Left ventricle myocardium inferior (tissue), 1 donor: ENCODE data around the gene ACVR1. TPM values are rescaled to one million over a fixed set of nuclear protein-coding genes. Genes with fewer than 3 reads are reported as not detected.
"Not testable (repeated sequence)": the region's sequence is repeated elsewhere in the genome, so short reads cannot be mapped to it uniquely, and the experiment has no call there.

Source experiments
- DNase-seq: peaks from one replicate; pipeline ENCODE4 v3.0.0-alpha.2; 2020
- H3K27ac ChIP-seq: fragments of 200-600 bp; replicated peaks from 2 replicates; pipeline ENCODE4 v1.8.0; 2021
- H3K27me3 ChIP-seq: fragments of 200-600 bp; 2 replicates; pipeline ENCODE4 v1.8.0; 2021; ENCODE audit warnings: low read depth
- H3K36me3 ChIP-seq: fragments of 200-600 bp; 2 replicates; pipeline ENCODE4 v1.8.0; 2021
- H3K4me1 ChIP-seq: fragments of 200-600 bp; 2 replicates; pipeline ENCODE4 v1.8.0; 2021
- H3K4me3 ChIP-seq: fragments of 200-600 bp; 2 replicates; pipeline ENCODE4 v1.8.0; 2021; ENCODE audit warnings: mild to moderate bottlenecking, moderate library complexity
- H3K9me3 ChIP-seq: fragments of 200-600 bp; replicated peaks from 2 replicates; pipeline ENCODE4 v1.8.0; 2021
- intact Hi-C: fragments of 100-400 bp; cut with micrococcal nuclease; formaldehyde crosslinking; loops from one replicate; pipeline ENCODE4 v1.11.0; 2022
- total RNA-seq: library from RNA; stranded (reverse); fragmentation: NEBNext Ultra II Directional; extraction: Animal tissue kit (Norgen Biotek cat#: 25700); gene quantifications from one replicate; pipeline ENCODE4 v1.2.1, GENCODE V29; 2021
- TF ChIP-seq, protein P1 (sequence below): fragments of 200-600 bp; IDR thresholded peaks from 2 replicates; pipeline ENCODE4 v1.8.0; 2021; ENCODE audit warnings: antibody characterized with exemption, mild to moderate bottlenecking, borderline replicate concordance
- donor health status: DM: no; HTN: yes; CAD: no; lungs with severe emphysema.

ACVR1 gene
- total RNA-seq, 1 donor from 2014 or later, result 30.6 TPM

DNA sequence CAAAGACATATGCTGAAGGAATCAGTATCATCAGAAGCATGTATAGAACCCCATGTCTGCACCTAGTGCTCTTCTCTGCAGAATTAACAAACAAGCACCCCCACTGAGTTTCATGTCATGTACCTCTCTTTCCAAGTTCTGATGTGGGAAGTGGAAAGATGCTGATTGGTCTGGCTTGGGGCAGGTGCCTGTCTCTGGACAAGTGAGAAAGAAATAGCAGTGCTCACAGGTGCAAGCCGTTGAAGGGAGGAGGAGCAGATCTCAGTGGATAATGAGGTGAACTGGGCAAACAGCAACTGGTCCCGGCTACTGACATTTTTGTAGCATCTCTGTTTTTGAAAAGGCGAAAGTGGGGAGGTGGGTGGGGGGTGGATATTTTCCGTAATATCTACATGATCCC lies 17.5 kb upstream of the ACVR1 start:
- intact Hi-C loops, result no loop called here
- TF ChIP-seq, protein P1, sequence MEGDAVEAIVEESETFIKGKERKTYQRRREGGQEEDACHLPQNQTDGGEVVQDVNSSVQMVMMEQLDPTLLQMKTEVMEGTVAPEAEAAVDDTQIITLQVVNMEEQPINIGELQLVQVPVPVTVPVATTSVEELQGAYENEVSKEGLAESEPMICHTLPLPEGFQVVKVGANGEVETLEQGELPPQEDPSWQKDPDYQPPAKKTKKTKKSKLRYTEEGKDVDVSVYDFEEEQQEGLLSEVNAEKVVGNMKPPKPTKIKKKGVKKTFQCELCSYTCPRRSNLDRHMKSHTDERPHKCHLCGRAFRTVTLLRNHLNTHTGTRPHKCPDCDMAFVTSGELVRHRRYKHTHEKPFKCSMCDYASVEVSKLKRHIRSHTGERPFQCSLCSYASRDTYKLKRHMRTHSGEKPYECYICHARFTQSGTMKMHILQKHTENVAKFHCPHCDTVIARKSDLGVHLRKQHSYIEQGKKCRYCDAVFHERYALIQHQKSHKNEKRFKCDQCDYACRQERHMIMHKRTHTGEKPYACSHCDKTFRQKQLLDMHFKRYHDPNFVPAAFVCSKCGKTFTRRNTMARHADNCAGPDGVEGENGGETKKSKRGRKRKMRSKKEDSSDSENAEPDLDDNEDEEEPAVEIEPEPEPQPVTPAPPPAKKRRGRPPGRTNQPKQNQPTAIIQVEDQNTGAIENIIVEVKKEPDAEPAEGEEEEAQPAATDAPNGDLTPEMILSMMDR, result no peak

DNA sequence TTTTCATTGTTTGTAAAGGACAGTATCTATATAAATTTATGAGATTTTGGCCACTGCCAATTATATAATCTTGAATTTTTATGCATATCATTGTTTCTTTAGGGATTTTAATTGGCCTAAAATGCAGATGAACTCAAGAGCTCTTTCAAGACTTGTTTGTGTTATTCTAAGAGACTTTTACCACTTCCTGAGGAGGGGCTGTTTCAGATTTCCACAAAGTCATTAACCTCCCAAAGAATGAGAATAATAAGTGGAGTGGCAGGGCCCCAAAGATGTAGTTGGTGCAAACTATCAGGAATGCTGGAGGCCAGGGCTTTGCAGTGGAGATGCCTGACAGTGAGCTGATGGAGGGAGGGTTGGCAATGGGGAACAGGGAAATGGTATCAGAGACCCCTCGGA lies 15.5 kb upstream of the ACVR1 start:
- Histone ChIP-seq H3K36me3 (no peaks in the 10 kb centered on the region), H3K4me3 (no peak overlapping the region), H3K9me3 (no peaks in the 10 kb centered on the region), H3K27me3 (no peaks in the 10 kb centered on the region), H3K4me1 (no peaks in the 10 kb centered on the region), H3K27ac (no peak overlapping the region)
- intact Hi-C loops, result no loop called here
- TF ChIP-seq, protein P1, result no peak
- DNase-seq, result no peak

More for the DNA sequence above, 17.5 kb upstream of the ACVR1 start:
- H3K27ac ChIP-seq, result no peak overlapping the region
- no peaks in the 10 kb centered on the region for H3K27me3 ChIP-seq
- peaks cover 5% of the 10 kb centered on the region for H3K4me1 ChIP-seq
- H3K36me3 ChIP-seq, result no peaks in the 10 kb centered on the region
- DNase-seq, result no peak
- no peaks in the 10 kb centered on the region for H3K9me3 ChIP-seq
- no peak overlapping the region for H3K4me3 ChIP-seq

DNA sequence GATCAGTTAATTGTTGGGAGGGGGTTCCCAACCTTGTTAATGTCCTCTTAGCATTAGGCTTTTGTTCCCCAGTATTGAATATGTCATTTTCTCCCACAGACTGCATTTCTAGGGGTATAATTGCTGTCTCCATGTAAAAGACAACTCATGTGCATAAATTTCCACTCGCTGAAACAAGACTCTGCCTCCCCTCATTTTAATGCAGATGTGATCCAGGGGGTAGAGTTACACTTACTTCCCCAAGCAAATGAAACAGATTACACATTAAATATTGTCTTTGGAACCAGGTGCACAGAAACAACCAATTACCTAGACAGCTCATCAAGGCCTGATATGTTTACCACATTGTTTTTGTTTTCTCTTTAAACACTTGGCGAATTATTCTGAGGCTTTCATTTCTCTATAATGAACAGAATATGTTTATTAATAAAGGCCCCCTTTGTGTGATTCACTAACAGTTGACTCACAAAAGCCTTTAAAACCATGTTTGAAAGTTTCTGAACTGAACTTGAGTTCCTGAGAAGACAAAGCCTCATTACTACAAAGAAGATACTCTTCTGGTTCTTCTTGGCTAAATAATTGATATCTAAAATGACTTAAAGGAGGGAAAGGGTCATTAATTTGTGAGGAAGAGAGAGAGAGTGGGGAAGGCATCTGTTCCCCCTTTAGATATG lies 15.0 kb upstream of the ACVR1 start:
- TF ChIP-seq, protein P1, result no peak
- no peak for DNase-seq

DNA sequence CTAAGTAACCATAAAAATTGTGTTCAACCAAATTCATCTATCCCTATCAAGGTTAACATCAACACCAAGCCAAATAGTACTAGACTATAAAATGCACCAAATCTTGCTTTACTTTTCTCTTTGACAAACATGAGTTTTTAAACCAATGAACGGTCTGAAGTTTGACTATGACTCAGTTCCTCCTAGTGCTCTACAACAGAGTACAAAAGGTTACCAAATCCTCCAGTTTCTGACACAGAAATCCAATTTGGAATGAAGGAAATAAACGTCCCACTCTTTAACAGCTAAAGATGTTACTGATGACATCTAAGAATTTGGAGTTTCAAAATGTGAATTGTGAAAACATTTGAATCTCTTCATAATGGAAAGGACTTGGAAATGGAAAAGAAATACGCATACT lies 11.8 kb upstream of the ACVR1 start:
- Histone ChIP-seq H3K36me3 (no peaks in the 10 kb centered on the region), H3K9me3 (no peaks in the 10 kb centered on the region), H3K27ac (no peak overlapping the region), H3K27me3 (no peaks in the 10 kb centered on the region), H3K4me1 (no peaks in the 10 kb centered on the region), H3K4me3 (no peak overlapping the region)
- intact Hi-C loops, result no loop called here
- no peak for DNase-seq
- TF ChIP-seq, protein P1, result no peak

More for the DNA sequence above, 15.0 kb upstream of the ACVR1 start:
- intact Hi-C loops, result no loop called here
- Histone ChIP-seq H3K27me3 (no peaks in the 10 kb centered on the region), H3K4me1 (no peaks in the 10 kb centered on the region), H3K36me3 (no peaks in the 10 kb centered on the region), H3K27ac (no peak overlapping the region), H3K4me3 (no peak overlapping the region), H3K9me3 (no peaks in the 10 kb centered on the region)

DNA sequence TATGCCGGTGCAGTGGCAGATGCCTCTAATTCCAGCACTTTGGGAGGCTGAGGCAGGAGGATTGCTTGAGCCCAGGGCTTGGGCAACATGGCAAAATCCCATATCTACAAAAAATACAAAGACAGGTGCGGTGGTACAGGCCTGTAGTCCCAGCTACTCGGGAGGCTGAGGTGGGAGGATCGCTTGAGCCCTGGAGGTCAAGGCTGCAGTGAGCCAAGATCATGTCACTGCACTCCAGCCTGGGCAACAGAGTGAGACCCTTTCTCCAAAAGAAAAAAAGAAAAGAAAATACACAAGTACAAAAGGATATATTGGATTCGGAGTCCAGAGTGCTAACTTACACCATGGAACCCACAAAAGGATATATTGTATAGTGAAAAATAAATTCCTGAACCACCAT lies 8.4 kb upstream of the ACVR1 start:
- H3K4me3 ChIP-seq, H3K9me3 ChIP-seq, H3K27me3 ChIP-seq, intact Hi-C loops, DNase-seq, H3K27ac ChIP-seq, H3K36me3 ChIP-seq, H3K4me1 ChIP-seq: not testable (repeated sequence)

DNA sequence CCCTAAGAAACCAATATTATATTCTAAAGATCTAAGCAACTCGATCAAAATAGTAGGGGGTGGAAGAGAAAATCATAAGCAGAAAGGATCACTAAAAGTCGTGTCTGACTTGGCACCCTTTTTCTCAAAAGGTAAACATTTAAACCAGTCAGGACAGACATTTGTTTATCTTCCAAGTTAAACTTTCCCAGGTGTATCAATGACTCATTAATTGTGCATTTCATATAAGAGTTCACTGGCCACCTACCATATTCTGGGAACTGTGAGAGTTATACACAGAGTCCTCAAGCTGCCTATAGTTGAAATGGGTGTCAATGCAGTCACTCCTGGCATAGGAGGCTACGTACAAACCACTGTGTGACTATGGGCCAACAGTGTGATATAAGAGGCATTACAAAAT lies 4.8 kb upstream of the ACVR1 start:
- peaks cover 12% of the 10 kb centered on the region for H3K4me1 ChIP-seq
- H3K36me3 ChIP-seq, result no peaks in the 10 kb centered on the region
- H3K9me3 ChIP-seq, result no peaks in the 10 kb centered on the region
- TF ChIP-seq, protein P1, result no peak
- DNase-seq, result no peak
- no peak overlapping the region for H3K27ac ChIP-seq
- H3K4me3 ChIP-seq, result no peak overlapping the region
- H3K27me3 ChIP-seq, result no peaks in the 10 kb centered on the region
- intact Hi-C loops, result no loop called here
